ENCODE data around the gene HMGXB4.
A peak's percentile ranks its signal among the peaks of the same experiment; 100 is the strongest.

The HMGXB4 gene

DNA sequence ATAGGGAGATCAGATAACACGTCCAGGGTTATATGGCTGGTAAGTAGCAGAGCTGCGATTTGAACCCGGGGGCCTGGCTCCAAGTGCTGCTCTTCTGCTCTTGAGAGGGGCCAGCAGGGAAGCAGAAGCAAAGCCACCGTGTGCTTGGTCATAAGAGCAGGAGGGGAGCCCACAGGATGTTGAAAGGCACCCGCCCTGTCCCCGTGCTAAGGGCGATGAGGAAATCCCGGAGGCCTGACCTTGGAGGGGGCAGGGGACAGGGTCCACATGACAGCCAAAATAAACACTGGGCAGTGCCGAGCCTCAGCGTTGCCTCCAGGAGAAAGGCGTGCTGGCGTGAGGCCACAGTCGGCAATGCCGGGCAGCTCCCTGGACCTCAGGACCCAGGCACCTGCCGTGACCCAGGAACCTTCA is 71.2 kb downstream of the HMGXB4 start:
- DNase-seq = no peak

DNA sequence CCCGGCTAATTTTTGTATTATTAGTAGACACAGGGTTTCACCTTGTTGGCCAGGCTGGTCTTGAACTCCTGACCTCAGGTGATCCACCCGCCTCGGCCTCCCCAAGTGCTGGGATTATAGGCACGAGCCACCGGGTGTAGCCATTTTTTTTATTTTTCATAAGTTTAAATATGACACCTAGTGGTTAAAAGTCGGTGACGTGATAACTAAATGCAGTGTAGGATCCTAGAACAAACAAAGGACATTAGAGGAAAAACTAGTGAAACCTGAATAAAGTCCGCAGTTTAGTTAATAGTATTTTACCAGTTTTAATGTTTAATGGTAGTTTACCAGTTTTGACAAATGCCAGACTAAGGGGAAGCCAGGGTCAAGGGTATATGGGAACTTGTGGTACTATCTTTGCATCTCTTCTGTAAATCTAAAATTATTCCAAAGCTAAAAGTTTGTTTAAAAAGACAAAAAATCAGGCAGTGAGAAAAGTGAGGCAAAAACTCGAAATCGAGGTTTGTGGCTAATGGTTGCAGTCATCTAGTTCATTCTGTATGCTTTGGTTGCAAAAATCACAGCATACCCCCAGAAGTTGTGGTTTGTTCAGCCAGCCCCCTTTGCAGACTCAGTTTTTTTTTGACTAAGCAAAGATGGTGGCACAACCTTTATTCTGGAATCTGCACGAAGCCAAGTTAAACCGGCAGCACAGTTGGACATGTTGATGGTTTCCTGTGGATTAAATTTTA is 72.0 kb downstream of the HMGXB4 start:
- peak in 1 of 6 experiments; percentile 8 for DNase-seq

DNA sequence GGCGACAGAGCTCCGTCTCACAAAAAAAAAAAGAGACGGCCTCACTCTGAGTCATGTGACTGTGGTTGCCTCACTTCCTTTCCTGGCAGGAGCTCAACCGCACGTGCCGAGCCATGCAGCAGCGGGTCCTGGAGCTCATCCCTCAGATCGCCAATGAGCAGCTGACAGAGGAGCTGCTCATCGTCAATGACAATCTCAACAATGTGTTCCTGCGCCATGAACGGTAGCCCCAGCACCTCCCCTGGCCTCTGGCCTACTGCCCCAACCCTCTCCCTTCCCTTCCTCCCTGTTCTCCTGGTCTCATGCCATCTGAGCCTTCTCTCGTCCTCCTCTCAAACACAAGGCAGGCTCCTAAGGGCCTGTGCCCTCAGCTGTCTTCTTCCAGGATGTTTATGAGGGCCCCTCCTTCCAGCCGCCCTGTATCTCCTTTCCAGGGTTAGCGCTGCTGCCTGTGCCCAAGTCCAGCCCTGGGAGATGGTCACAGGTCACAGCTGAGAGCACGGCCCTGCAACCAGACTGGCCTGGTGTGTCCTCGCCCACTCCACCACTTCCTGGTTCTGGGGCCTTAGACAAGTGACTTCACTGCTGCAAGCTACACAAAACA is 73.1 kb downstream of the HMGXB4 start:
- peak in 5 of 6 experiments; percentile 13 to 55 (median 44) for DNase-seq

DNA sequence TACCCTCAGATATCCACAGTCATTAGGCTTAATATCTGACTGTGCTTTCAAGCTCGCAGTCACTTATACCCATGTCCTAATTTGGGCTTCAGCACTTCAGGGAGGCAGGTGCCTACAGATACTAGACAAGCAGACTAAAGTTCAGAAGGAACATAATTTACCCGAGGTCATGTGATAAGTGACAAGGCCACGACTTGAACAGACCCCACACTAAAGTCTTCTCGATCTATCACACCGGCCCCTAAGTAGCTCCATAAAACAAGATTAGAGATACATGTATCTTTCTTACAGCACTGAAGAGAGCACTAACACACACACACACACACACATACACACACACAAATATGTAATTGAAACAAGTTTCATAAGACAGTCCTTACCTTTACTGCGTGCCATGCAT is 75.0 kb downstream of the HMGXB4 start:
- DNase-seq = no peak

DNA sequence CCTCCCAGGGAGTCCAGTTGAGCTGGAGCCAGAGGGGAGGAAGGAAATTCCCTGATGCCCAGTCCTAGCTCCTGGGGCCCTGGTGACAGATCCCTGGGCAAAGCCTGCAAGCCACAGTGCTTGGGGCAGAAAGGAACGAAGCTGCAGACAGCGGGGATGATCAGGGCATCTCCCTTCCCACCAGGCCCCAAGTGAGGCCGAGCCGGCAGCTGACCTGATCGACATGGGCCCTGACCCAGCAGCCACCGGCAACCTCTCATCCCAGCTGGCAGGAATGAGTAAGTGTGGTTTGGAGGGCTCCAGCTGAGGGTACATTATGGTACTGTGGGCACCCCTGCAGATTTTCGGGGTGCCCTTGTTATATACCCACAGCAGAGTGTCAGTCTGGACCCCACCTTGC is 75.9 kb downstream of the HMGXB4 start:
- DNase-seq = no peak

DNA sequence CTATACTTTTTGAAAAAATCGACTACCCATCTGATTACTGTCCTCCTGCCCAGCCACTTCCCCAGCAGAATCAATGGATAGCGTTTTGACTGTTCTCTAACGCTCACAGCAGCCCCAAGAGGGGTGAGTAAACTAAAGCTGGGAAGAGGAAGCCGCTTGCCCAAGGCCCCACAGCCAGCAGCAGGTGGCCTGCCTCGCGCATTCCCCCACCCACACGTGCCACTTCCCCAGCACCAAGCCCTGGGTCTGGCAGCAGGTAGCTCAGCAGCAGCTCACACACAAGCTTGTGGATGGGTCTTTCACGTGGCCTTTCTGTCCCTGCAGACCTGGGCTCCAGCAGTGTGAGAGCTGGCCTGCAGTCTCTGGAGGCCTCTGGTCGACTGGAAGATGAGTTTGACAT is 76.7 kb downstream of the HMGXB4 start:
- no peak for DNase-seq

DNA sequence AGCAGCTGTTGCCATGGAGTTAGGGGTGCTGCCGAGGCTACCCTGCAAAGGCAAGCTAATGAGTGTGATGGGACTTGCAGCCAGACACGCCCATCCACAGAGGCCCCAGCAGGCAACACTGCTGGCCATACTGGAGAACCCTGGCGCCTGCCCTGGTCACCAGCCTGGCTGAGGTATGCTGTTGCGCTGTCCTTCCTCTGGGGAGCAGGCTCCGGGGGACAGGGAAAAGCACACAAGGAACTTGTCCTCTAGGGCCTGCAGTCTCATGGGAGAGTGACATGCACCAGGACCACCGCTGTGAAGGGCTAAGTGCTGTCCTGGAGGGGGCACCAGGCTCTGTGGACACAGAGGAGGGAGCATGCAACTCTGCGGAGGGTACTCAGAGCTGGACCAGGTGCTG is 78.2 kb downstream of the HMGXB4 start:
- no peak for DNase-seq

DNA sequence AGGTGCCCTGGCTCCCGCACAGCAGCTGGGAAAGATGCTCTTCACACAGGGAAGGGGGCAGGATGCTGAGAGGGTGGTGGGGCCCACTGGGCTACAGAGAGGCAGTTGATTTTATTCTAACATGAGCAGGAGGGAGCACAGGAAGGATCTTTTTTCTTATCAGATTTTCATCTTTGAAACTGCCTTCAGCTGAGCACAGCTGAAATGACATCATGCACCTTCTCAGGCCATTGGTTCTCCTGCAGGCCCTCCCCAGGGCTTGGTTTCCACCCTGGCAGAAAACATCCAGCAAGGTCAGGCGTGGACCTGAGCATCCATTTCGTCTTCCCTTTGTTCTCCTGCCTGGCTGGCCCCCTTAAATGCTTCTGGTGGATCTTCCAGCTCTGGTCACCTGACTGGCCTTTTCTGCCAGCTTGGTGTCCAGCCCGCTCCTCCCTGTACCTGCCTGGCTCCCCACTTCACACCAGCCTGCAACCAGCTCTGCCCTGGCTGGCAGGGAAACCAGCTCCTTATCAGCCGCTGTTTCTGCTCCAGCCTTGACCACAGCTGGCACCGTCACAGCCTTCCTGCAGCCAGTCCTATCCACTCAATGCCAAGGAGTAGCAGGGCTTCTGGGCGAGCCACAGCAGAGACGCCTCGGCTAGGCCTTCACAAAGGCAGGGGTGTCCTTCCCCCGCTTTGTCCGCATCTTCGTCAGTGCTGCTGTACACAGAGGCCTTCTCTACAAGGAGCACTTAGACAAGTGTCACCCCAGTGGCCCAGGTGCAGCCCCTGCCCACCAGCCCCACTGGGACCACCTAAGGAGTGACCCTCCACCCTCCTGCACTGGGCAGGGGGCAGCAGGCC is 78.9 kb downstream of the HMGXB4 start:
- no peak for DNase-seq

DNA sequence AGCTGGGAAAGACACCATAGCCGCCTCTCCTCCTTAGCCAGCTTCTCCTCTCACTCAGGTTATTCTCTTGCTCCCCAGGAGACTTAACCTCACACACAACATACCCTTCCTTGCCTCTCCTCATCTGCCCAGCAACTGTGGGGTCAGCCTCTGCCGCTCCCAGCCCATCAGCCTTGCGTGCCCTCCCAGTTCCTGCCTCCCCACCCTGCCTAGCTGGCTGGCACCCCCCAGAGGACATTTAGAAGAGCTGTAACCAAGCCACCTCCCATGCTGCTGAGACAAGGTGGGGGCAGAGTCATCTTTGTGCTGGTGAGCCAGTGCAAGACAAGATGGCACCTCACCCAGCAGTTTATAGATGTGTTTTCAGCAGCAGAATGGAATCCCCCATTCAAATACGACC is 80.6 kb downstream of the HMGXB4 start:
- DNase-seq = no peak

DNA sequence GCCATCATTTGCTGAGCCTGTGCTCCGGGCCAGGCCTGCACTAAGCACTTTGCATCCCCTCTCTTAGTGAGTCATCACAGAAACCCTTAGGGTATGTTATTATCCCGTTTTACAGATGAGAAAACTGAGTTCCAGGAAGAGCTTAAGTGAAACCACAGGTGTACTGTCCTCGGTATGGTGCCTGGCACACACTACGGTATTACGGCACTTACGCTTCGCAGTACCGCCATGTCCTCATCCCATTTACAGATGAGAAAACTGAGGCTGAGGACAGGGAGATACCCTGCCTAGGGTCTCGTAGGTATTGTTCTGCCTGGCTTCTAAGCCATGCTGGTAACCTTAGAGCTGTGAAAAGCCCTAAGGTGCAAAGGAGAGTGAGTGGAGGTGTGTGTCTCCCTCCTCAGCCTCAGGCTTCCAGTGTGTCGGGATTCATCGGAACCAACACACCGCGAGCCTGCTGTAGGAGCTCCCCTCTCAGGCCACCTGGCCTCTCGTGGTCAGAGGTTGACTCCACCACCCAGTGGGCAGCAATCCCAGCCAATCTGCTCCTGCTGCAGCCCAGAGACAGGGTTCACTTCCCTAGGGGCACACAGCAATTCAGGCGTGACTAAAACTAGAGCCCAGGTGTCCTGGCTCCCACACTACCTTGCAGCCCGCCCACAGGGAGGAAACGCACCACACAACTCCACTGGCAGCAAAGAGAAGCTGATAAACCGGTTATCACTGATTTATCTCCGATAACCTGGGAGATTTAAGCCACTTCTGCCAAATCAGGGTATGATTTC is 84.0 kb downstream of the HMGXB4 start:
- no peak for DNase-seq

DNA sequence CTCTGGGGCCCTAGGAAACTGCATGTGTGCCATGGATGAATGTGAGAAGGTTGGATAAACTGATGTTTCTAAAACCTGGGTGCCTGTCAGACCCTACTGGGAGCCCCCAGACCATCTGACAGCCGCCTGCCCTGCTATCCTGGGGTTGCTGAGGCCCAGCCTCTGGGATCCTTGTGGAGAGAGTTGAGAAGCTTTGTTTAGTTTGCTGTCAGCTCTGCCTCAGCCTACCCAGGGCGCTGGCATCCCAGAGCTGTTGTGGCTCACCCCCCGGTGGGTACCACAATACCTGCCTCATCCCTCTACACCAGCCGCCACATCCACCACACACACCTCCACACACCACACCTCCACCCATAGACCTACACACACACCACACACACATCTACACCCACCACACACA is 85.1 kb downstream of the HMGXB4 start:
- DNase-seq = no peak

DNA sequence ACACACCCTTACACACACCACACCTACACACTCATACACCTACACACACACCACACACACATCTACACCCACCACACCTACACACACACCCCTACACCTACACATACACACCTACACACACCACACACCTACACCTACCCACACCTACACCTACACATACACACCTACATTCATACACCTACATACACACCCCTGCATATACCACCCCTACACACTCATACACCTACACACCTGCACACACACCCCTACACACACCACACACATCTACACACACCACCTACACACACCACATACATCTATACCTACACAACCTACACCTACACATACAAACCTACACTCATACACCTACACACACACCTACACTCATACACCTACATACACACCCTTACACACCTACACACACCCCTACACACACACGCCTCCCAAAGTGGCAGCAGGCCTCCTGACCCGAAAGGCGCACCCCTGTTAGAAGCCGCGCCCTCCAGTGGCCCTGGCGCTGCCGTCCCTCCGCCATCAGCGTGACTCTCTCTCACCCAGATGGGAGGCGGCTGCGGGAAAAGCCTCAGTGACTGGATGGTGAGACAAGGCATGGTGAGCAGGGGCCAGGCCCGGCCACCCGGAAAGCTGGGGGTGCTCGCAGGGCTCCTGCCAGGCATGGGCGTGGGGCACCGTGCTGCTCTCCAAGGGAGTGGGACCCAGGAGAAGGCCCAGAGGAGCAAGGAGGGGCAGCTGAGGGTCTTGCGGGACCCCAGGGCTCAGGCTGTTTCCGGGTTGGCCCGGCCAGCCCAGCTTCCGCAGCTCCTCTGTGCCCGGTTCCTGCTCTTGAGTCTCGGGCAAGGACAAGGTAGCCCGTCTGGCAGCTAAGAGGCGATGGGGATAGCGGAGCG is 86.6 kb downstream of the HMGXB4 start:
- no peak for DNase-seq

DNA sequence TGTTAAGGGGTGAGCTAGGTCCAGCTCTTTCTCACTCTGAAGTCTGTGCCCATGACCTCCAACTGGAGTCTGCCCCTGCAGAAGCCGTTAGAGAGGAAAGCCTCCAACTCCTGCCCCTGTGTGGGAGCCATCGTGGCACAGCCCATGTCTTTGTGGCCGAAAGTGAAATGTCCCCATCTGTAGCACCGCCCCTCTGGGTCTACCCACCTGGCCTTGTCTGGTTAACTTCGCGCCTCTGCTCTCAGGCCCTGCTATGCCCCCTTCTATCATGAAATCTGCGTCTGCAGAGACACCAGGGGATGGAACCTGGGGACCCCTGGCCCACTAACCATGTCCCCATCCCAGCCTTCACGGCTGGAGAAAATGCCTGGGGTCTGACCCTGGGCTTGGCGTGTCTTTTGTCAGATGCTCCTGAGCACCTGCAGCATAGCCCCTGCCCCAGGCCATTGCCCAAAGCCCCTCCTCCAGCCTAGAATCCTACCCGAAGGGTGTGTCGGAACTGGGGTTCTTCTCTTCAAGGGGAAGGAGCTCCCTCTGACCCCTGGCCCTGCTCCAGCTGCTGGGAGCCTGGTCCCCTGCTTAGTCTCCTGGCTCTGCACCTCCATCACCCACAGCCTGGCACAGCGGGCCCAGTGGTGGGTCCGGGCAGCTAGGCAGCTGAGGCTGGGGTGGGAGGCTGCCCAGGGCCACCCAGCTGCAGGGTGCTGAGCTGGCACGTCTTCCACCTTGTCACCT is 87.8 kb downstream of the HMGXB4 start:
- no peak for DNase-seq
